OCI-LY7 (cell line): ENCODE data around the gene VAMP5.

Source experiments
- CTCF ChIP-seq: fragments of 200-600 bp; sonication (generic); conservative IDR thresholded peaks from 2 replicates; pipeline ENCODE4 v1.5.1; 2014; ENCODE audit warnings: mild to moderate bottlenecking, antibody characterized with exemption, low read length, moderate library complexity, mixed read lengths
- EZH2phosphoT487 ChIP-seq: fragments of 200-600 bp; sonication (generic); IDR thresholded peaks from 2 replicates; pipeline ENCODE4 v1.6.1; 2018; ENCODE audit warnings: low read depth, borderline replicate concordance, mild to moderate bottlenecking, mixed run types, antibody characterized with exemption, low read length, moderate library complexity, mixed read lengths

- TF ChIP-seq CTCF, result no peak
- TF ChIP-seq EZH2phosphoT487, result no peak
Measured at GRCh38 chr2:85536479-85536878, 47.8 kb upstream of the VAMP5 start.
